HEK293T (cell line): Measurements from ENCODE around the gene RAB39B.

Experiments used
- CTCF ChIA-PET: fragments of 350-600 bp; formaldehyde crosslinking; extraction: SDS; loops from one replicate; lab custom pipeline; 2021; ENCODE audit warnings: antibody characterized with exemption, inconsistent platforms; lab: Yijun Ruan, JAX
- POLR2A ChIA-PET: fragments of 350-600 bp; formaldehyde crosslinking; extraction: SDS; loops from one replicate; lab custom pipeline; 2020; ENCODE audit warnings: antibody characterized with exemption, inconsistent platforms; lab: Yijun Ruan, JAX
- DNase-seq: peaks from one replicate; pipeline ENCODE4 v3.0.0; 2012; ENCODE audit warnings: mixed read lengths; ENCODE audit errors: extremely low spot score
- ARNT ChIP-seq: fragments of 450-650 bp; IDR thresholded peaks from 2 replicates; pipeline ENCODE4 v1.6.1; 2017; ENCODE audit warnings: mild to moderate bottlenecking
- BHLHE40 ChIP-seq: fragments of 450-650 bp; IDR thresholded peaks from 2 replicates; pipeline ENCODE4 v1.6.1; 2016; ENCODE audit warnings: mild to moderate bottlenecking, moderate library complexity, borderline replicate concordance
- CTBP1 ChIP-seq: fragments of 450-650 bp; IDR thresholded peaks from 2 replicates; pipeline ENCODE4 v1.6.1; 2016; ENCODE audit warnings: borderline replicate concordance
- ELF4 ChIP-seq: fragments of 450-650 bp; IDR thresholded peaks from 2 replicates; pipeline ENCODE4 v1.6.1; 2017; ENCODE audit warnings: antibody characterized with exemption
- FOXA1 ChIP-seq: fragments of 450-650 bp; IDR thresholded peaks from 2 replicates; pipeline ENCODE4 v1.6.1; 2016; ENCODE audit warnings: mild to moderate bottlenecking
- FOXK2 ChIP-seq: fragments of 450-650 bp; IDR thresholded peaks from 2 replicates; pipeline ENCODE4 v1.6.1; 2016; ENCODE audit warnings: mild to moderate bottlenecking
- FOXM1 ChIP-seq: fragments of 450-650 bp; IDR thresholded peaks from 2 replicates; pipeline ENCODE4 v1.6.1; 2017; ENCODE audit warnings: mild to moderate bottlenecking, borderline replicate concordance
- HDGF ChIP-seq: fragments of 450-650 bp; IDR thresholded peaks from 2 replicates; pipeline ENCODE4 v1.6.1; 2017; ENCODE audit warnings: antibody characterized with exemption, borderline replicate concordance
- L3MBTL2 ChIP-seq: fragments of 450-650 bp; conservative IDR thresholded peaks from 2 replicates; pipeline ENCODE4 v1.6.1; 2016; ENCODE audit warnings: mild to moderate bottlenecking
- LEF1 ChIP-seq: fragments of 450-650 bp; IDR thresholded peaks from 2 replicates; pipeline ENCODE4 v1.6.1; 2017; ENCODE audit warnings: mild to moderate bottlenecking, borderline replicate concordance
- NFRKB ChIP-seq: fragments of 450-650 bp; IDR thresholded peaks from 2 replicates; pipeline ENCODE4 v1.6.1; 2016; ENCODE audit warnings: mild to moderate bottlenecking, moderate library complexity
- SP1 ChIP-seq: fragments of 450-650 bp; IDR thresholded peaks from 2 replicates; pipeline ENCODE4 v1.6.1; 2017
- SUZ12 ChIP-seq: fragments of 450-650 bp; IDR thresholded peaks from 2 replicates; pipeline ENCODE4 v1.6.1; 2016; ENCODE audit warnings: mild to moderate bottlenecking
- TARDBP ChIP-seq: fragments of 450-650 bp; IDR thresholded peaks from 2 replicates; pipeline ENCODE4 v1.6.1; 2016
- ZNF384 ChIP-seq: fragments of 450-650 bp; IDR thresholded peaks from 2 replicates; pipeline ENCODE4 v1.6.1; 2016
- TF ChIP-seq, protein P1 (sequence below): fragments of 450-650 bp; IDR thresholded peaks from 2 replicates; pipeline ENCODE4 v1.6.1; 2016

The RAB39B gene

DNA sequence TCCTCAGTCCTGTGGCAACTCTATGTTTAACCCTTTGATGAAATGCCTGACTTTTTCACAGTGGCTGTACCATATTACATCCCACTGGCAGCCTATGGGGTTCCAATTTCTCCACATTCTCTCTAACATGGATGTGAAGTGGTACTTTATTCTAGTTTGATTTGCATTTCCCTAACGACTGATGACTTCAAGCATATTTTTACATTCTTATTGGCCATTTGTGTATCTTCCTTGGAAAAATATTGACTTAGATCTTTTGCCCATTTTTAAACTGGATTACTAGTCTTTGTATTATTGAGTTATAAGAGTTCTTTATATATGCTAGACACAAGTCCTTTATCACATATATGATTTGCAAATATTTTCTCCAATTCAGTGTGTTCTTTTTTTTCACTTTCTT is 2.1 kb upstream of the RAB39B start:
- no peak for DNase-seq

DNA sequence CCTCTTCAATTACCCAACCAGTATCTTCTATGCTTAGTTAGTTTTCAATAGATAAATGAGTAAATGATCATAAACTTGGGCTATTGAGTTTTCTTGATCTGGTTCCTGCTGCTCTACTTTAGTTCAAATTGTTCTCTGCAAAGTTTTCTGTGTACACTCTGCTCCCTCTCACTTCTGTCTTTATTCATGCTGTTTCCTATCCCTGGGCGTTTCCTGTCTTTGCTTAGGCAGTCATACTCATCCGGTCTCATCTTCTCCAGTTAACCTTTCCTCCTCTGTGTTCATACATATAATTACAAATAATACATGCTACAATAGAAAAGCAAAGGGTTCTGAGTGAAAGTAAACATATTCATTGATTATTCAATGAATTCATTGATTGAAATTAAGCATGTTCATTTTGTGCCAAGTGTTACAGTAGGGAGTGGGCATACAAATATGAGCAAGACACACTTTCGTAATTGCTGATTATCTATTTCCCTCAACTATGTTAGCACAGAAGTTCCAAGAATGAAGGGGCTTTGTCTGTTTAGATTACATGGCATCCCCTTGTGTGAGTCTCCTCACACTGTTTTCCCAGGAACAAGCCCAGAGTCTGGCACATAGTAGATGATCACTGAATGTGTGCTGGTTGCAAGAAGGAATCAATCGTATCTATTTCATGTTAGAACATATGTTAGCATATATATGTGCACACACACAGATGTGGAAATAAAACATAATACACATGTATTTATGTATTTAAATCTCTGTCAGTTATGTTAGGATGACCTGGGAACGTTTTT is 1.1 kb downstream of the RAB39B start:
- no peak for DNase-seq
- ChIA-PET CTCF (no interaction called here), POLR2A (no interaction called here)
- TF ChIP-seq ARNT (no peak), BHLHE40 (no peak), LEF1 (no peak), CTBP1 (no peak), FOXA1 (no peak), ZNF384 (no peak), NFRKB (no peak), TARDBP (no peak), ELF4 (no peak), FOXM1 (no peak)
- TF ChIP-seq, protein P1, sequence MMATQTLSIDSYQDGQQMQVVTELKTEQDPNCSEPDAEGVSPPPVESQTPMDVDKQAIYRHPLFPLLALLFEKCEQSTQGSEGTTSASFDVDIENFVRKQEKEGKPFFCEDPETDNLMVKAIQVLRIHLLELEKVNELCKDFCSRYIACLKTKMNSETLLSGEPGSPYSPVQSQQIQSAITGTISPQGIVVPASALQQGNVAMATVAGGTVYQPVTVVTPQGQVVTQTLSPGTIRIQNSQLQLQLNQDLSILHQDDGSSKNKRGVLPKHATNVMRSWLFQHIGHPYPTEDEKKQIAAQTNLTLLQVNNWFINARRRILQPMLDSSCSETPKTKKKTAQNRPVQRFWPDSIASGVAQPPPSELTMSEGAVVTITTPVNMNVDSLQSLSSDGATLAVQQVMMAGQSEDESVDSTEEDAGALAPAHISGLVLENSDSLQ, result no peak

More for the DNA sequence above, 2.1 kb upstream of the RAB39B start:
- TF ChIP-seq L3MBTL2 (no peak), NFRKB (no peak), ELF4 (no peak), FOXA1 (no peak)
- TF ChIP-seq, protein P1, result no peak
- ChIA-PET POLR2A (no interaction called here), CTCF (no interaction called here)

DNA sequence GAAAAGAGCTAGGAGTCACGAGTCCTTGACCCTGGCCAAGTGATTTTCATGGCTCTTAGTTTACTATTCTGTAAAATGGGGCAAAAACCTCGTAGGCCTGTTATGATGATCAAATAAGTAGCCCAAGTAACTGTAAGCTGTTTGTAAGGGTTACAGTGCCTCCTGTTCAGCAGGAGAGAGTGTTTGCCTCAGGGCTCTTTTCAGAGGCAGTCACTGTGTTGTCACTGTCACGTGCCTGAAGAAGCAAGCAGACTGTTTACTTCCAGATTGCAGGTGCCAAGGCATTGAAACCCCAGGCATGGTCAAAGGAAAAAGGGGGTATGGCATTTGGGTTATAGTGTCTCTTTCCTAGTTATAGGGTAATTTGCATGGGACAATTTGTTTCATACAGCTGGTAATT is 4.5 kb downstream of the RAB39B start:
- ChIA-PET POLR2A (no interaction called here), CTCF (no interaction called here)
- TF ChIP-seq, protein P1, result no peak
- TF ChIP-seq L3MBTL2 (no peak), HDGF (no peak), FOXK2 (no peak), ZNF384 (no peak), ARNT (no peak), BHLHE40 (no peak), FOXM1 (no peak), SP1 (no peak), NFRKB (no peak)
- no peak for DNase-seq

DNA sequence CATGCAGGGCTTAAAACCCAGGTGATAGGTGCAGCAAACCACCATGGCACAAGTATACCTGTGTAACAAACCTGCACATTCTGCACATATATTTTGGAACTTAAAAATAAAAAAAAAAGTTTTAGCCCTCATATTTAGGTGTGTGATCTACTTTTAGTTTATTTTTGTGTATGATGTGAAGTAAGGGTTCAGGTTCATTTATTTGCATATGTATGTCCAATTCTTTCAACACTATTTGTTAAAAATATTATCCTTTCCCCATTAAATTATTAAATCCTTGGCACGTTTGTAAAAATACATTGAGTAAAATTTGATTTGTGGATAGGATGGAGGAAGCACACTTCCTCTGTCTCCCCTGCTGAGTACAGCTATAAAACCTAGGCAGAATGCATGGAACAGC is 12.9 kb downstream of the RAB39B start:
- TF ChIP-seq FOXA1, result no peak
- TF ChIP-seq ARNT, result no peak
- no peak for TF ChIP-seq BHLHE40
- no peak for TF ChIP-seq NFRKB
- no peak for TF ChIP-seq FOXK2
- TF ChIP-seq SUZ12, result no peak
- no peak for TF ChIP-seq TARDBP
- no peak for TF ChIP-seq CTBP1
- TF ChIP-seq, protein P1, result no peak
- no peak for TF ChIP-seq SP1
- TF ChIP-seq L3MBTL2, result no peak
- TF ChIP-seq ZNF384, result no peak
- no peak for TF ChIP-seq HDGF
- TF ChIP-seq LEF1, result no peak
- TF ChIP-seq ELF4, result no peak
- no peak for TF ChIP-seq FOXM1
- POLR2A ChIA-PET, result no interaction called here
- DNase-seq, result no peak
- CTCF ChIA-PET, result no interaction called here

DNA sequence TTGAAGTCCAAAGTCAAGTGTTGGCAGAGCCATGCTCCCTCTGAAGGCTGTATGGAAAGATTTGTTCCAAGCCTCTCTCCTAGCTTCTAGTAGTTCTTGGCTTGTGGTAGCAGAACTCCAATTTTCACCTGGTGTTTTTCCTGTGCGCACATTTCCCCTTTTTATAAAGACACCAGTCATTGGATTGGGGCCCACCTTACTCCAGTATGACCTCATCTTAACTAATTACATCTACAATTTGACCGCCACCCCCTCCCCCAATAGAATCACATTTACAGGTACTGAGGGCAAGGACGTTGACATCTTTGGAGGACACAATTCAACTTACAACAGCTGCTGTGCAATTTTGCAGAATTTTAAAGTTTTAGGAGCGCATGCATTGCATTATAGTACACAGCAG is 16.8 kb downstream of the RAB39B start:
- ChIA-PET POLR2A (no interaction called here), CTCF (no interaction called here)
- no peak for DNase-seq
- TF ChIP-seq CTBP1, result no peak
- no peak for TF ChIP-seq FOXK2
- no peak for TF ChIP-seq NFRKB
- no peak for TF ChIP-seq ARNT

DNA sequence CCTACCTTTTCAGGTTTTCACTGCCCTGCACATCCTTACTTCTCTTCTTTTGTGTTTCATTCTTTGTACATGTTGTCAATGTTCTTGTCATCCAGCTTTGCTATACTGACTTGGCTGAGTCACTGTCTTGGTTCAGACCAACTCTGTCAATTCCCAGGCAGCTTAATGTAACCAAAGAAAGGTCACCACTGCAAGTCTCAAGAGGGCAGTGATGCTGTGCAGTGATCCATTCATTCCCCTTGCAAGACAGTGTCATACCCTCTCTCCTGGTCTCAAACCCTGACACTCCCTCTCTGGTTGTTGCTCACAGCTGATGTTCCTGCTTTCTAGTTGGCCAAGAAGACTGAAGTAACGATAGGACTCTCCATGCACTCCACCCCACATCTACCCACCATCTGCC is 17.5 kb downstream of the RAB39B start:
- no peak for DNase-seq
- ChIA-PET POLR2A (no interaction called here), CTCF (no interaction called here)
- TF ChIP-seq SUZ12, result no peak
- no peak for TF ChIP-seq FOXK2
- TF ChIP-seq, protein P1, result no peak
- TF ChIP-seq TARDBP, result no peak
- TF ChIP-seq NFRKB, result no peak
- no peak for TF ChIP-seq ELF4
- no peak for TF ChIP-seq BHLHE40
